Esophagus muscularis mucosa (tissue), 3 donors: Measurements from ENCODE around the gene BRI3.

Experiments used
- POLR2A ChIP-seq: fragments of 450-650 bp; IDR thresholded peaks from one replicate; pipeline ENCODE4 v1.6.1; 2017; ENCODE audit warnings: antibody characterized with exemption, moderate library complexity, mild to moderate bottlenecking, low read depth
- POLR2AphosphoS5 ChIP-seq, 2 donors: sonication (generic); formaldehyde crosslinking; IDR thresholded peaks; one replicate each; pipeline ENCODE4 v1.6.1; 2017; ENCODE audit warnings: antibody characterized with exemption in 2 of 2
- TF ChIP-seq, protein P1 (sequence below), 3 experiments: fragments of 200-600 bp in 2 of 3; fragments of 450-650 bp in 1 of 3; sonication (generic) in 2 of 3; IDR thresholded peaks; one replicate each; pipeline ENCODE4 v1.5.1; 2017 to 2019; ENCODE audit warnings: antibody characterized with exemption in 3 of 3, mild to moderate bottlenecking in 2 of 3, moderate library complexity in 1 of 3

DNA sequence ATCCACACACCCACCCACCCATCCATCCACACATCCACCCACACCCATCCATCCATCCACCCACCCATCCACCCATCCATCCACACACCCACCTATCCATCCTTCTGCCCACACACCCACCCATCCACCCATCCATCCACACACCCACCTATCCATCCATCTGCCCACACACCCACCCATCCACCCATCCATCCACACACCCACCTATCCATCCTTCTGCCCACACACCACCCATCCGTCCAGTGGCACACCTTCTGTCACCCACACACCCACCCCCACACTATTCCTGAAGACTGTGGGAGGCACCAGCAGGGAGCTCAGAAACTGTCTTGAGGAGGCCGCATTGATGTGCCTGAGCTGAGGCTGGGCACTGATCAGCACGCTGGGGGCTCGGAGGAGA is 38.6 kb upstream of the BRI3 start:
- TF ChIP-seq, protein P1, sequence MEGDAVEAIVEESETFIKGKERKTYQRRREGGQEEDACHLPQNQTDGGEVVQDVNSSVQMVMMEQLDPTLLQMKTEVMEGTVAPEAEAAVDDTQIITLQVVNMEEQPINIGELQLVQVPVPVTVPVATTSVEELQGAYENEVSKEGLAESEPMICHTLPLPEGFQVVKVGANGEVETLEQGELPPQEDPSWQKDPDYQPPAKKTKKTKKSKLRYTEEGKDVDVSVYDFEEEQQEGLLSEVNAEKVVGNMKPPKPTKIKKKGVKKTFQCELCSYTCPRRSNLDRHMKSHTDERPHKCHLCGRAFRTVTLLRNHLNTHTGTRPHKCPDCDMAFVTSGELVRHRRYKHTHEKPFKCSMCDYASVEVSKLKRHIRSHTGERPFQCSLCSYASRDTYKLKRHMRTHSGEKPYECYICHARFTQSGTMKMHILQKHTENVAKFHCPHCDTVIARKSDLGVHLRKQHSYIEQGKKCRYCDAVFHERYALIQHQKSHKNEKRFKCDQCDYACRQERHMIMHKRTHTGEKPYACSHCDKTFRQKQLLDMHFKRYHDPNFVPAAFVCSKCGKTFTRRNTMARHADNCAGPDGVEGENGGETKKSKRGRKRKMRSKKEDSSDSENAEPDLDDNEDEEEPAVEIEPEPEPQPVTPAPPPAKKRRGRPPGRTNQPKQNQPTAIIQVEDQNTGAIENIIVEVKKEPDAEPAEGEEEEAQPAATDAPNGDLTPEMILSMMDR (IDR thresholded peaks at IDR 0.05), result no peak
- TF ChIP-seq POLR2A (no peak), POLR2AphosphoS5 (IDR thresholded peaks at IDR 0.05) (no peak)
